Spleen (tissue), 11 donors: ENCODE measurements around the gene ZNRF4. TPM values are rescaled to one million over a fixed set of nuclear protein-coding genes. Genes with fewer than 3 reads are reported as not detected.

Experiments
- DNase-seq: peaks from one replicate; pipeline ENCODE4 v3.0.0-alpha.2; 2020
- H3K27ac ChIP-seq, 8 donors: fragments of 200-600 bp; sonication (generic) in 7 of 8; 1 replicate in 4 of 8; 2 replicates in 4 of 8; pipeline versions ENCODE4 v1.5.0 to v1.8.0; 2016 to 2021; ENCODE audit warnings: inconsistent platforms in 4 of 8, mild to moderate bottlenecking in 4 of 8, moderate library complexity in 1 of 8
- H3K27me3 ChIP-seq, 7 donors: fragments of 200-600 bp; sonication (generic) in 6 of 7; replicated peaks in 1 of 7; 1 replicate in 4 of 7; 2 replicates in 3 of 7; pipeline versions ENCODE4 v1.5.0 to v1.8.0; 2016 to 2021; ENCODE audit warnings: inconsistent platforms in 3 of 7, mild to moderate bottlenecking in 1 of 7
- H3K36me3 ChIP-seq, 6 donors: fragments of 200-600 bp; sonication (generic) in 5 of 6; 1 replicate in 4 of 6; 2 replicates in 2 of 6; pipeline versions ENCODE4 v1.5.0 to v1.8.0; 2016 to 2021; ENCODE audit warnings: inconsistent platforms in 2 of 6
- H3K4me1 ChIP-seq, 6 donors: fragments of 200-600 bp; sonication (generic) in 5 of 6; 1 replicate in 3 of 6; 2 replicates in 3 of 6; pipeline versions ENCODE4 v1.5.0 to v1.8.0; 2016 to 2021; ENCODE audit warnings: inconsistent platforms in 3 of 6
- H3K4me3 ChIP-seq, 8 donors: fragments of 200-600 bp; sonication (generic) in 7 of 8; 1 replicate in 4 of 8; 2 replicates in 4 of 8; pipeline versions ENCODE4 v1.5.0 to v1.8.0; 2016 to 2021; ENCODE audit warnings: inconsistent platforms in 4 of 8, mild to moderate bottlenecking in 4 of 8, moderate library complexity in 2 of 8
- H3K9me3 ChIP-seq, 8 donors: fragments of 200-600 bp; sonication (generic) in 7 of 8; 1 replicate in 4 of 8; 2 replicates in 4 of 8; pipeline versions ENCODE4 v1.5.0 to v1.8.0; 2016 to 2021; ENCODE audit warnings: inconsistent platforms in 4 of 8
- CTCF ChIP-seq, 11 experiments: fragments of 200-600 bp in 7 of 11; fragments of 450-650 bp in 4 of 11; sonication (generic) in 4 of 11; IDR thresholded peaks in 8 of 11; conservative IDR thresholded peaks in 3 of 11; 1 replicate in 7 of 11; 2 replicates in 4 of 11; pipeline versions ENCODE4 v1.4.0 to v1.8.0; 2016 to 2021; ENCODE audit warnings: antibody characterized with exemption in 11 of 11, inconsistent platforms in 4 of 11, mild to moderate bottlenecking in 1 of 11
- POLR2A ChIP-seq, 3 donors: fragments of 450-650 bp; IDR thresholded peaks; one replicate each; pipeline ENCODE4 v1.5.1; 2017; ENCODE audit warnings: antibody characterized with exemption in 3 of 3, mild to moderate bottlenecking in 1 of 3
- POLR2AphosphoS5 ChIP-seq, 3 donors: sonication (generic); formaldehyde crosslinking; IDR thresholded peaks; one replicate each; pipeline ENCODE4 v1.5.1; 2017; ENCODE audit warnings: antibody characterized with exemption in 3 of 3
- whole genome bisulfite sequencing, 5 donors: extraction: QIAGEN DNeasy Blood & Tissue Kit in 3 of 5; methylation state at CpG; one replicate each; pipeline versions ENCODE4 v1.1.5 to v1.1.7; 2013 to 2018; 5-methylcytosine and 5-hydroxymethylcytosine counted together
- intact Hi-C: fragments of 100-400 bp; cut with DNase I; formaldehyde crosslinking; loops from one replicate; pipeline ENCODE4 v1.15.0; 2023; ENCODE audit warnings: low total_unique reads
- polyA plus RNA-seq, 3 donors: library from polyadenylated mRNA; stranded (reverse); fragments of 200-250 nt; gene quantifications; one replicate each; pipeline ENCODE4 v1.2.1, GENCODE V29; 2013
- total RNA-seq, 7 donors: library from RNA; depleted of rRNA in 3 of 7; stranded (reverse); fragments of >200 nt in 3 of 7; fragmentation: NEBNext Ultra II Directional in 4 of 7; extraction: Animal tissue kit (Norgen Biotek cat#: 25700) in 4 of 7; gene quantifications; one replicate each; pipeline versions ENCODE4 v1.1.0 to v1.2.1, GENCODE V29; 2016 to 2021
- donor health status: healthy with polysubstance abuse.
- donor health status: DM: no; HTN: no; CAD: no; lungs with moderate emphysema.
- donor health status: DM: no; HTN: no; CAD: no.
- donor health status: Bipolar disorder and iron deficiency.
- donor health status: healthy.
- donor health status: DM: no; HTN: no; CAD: no.
- donor health status: DM: yes; HTN: yes; CAD: no.

Gene ZNRF4
- total and polyA plus RNA-seq, 10 donors: not detected

- H3K27ac ChIP-seq: no peak overlapping the region
- WGBS, 5 donors: 63 to 78% (median 66%) methylated on average over 14 to 15 of the region's 15 CpGs
- H3K36me3 ChIP-seq: no peaks in the 10 kb centered on the region
- intact Hi-C loops: no loop called here
- no peak for DNase-seq
- H3K4me1 ChIP-seq: no peaks in the 10 kb centered on the region
- TF ChIP-seq POLR2AphosphoS5 (IDR thresholded peaks at IDR 0.05): no peak
- TF ChIP-seq CTCF (IDR thresholded peaks at IDR 0.05 in 8 of 11, conservative IDR thresholded peaks at IDR 0.05 in 3 of 11): no peak
- no peak for TF ChIP-seq POLR2A (IDR thresholded peaks at IDR 0.05)
- no peak overlapping the region for H3K4me3 ChIP-seq
- peaks cover 0 to 79% (median 13%) of the 10 kb centered on the region in 7 donors for H3K27me3 ChIP-seq
- H3K9me3 ChIP-seq: peaks cover 0 to 7% (median 5%) of the 10 kb centered on the region in 8 donors
Measured at GRCh38 chr19:5448374-5448773, 6.8 kb upstream of the ZNRF4 start.

GRCh38 chr19:5450482-5451126, 4.6 kb upstream of the ZNRF4 start:
- Histone ChIP-seq H3K9me3 (peaks cover 0 to 12% (median 6%) of the 10 kb centered on the region in 8 donors), H3K4me1 (no peaks in the 10 kb centered on the region), H3K27ac (no peak overlapping the region), H3K36me3 (no peaks in the 10 kb centered on the region), H3K4me3 (no peak overlapping the region), H3K27me3 (peaks cover 0 to 80% (median 13%) of the 10 kb centered on the region in 7 donors)
- no peak for DNase-seq
- TF ChIP-seq POLR2AphosphoS5 (IDR thresholded peaks at IDR 0.05) (no peak), POLR2A (IDR thresholded peaks at IDR 0.05) (no peak), CTCF (IDR thresholded peaks at IDR 0.05 in 8 of 11, conservative IDR thresholded peaks at IDR 0.05 in 3 of 11) (no peak)
- 50 to 61% (median 54%) methylated on average over 9 of the region's 9 CpGs for WGBS, 5 donors
- intact Hi-C loops: no loop called here

- DNase-seq: no peak
- H3K27ac ChIP-seq: no peak overlapping the region
- H3K36me3 ChIP-seq: no peaks in the 10 kb centered on the region
- H3K4me1 ChIP-seq: no peaks in the 10 kb centered on the region
- peaks cover 0 to 85% (median 13%) of the 10 kb centered on the region in 7 donors for H3K27me3 ChIP-seq
- WGBS, 5 donors: 70 to 83% (median 75%) methylated on average over 4 to 10 of the region's 10 CpGs
- intact Hi-C loops: no loop called here
- TF ChIP-seq CTCF (IDR thresholded peaks at IDR 0.05 in 8 of 11, conservative IDR thresholded peaks at IDR 0.05 in 3 of 11) (no peak), POLR2AphosphoS5 (IDR thresholded peaks at IDR 0.05) (no peak), POLR2A (IDR thresholded peaks at IDR 0.05) (no peak)
- H3K9me3 ChIP-seq: peaks cover 0 to 12% (median 6%) of the 10 kb centered on the region in 8 donors
- H3K4me3 ChIP-seq: no peak overlapping the region
Measured at GRCh38 chr19:5451494-5451893, 3.7 kb upstream of the ZNRF4 start.

GRCh38 chr19:5452594-5453565, 2.3 kb upstream of the ZNRF4 start:
- H3K27ac ChIP-seq: no peak overlapping the region
- WGBS, 5 donors: 74 to 90% (median 83%) methylated on average over 16 of the region's 16 CpGs
- TF ChIP-seq POLR2AphosphoS5 (IDR thresholded peaks at IDR 0.05) (no peak), CTCF (IDR thresholded peaks at IDR 0.05 in 8 of 11, conservative IDR thresholded peaks at IDR 0.05 in 3 of 11) (no peak), POLR2A (IDR thresholded peaks at IDR 0.05) (no peak)
- no peaks in the 10 kb centered on the region for H3K4me1 ChIP-seq
- intact Hi-C loops: no loop called here
- no peaks in the 10 kb centered on the region for H3K36me3 ChIP-seq
- H3K9me3 ChIP-seq: peaks cover 0 to 12% (median 6%) of the 10 kb centered on the region in 8 donors
- peaks cover 0 to 75% (median 13%) of the 10 kb centered on the region in 7 donors for H3K27me3 ChIP-seq
- H3K4me3 ChIP-seq: no peak overlapping the region
- DNase-seq: no peak
